ENCODE measurements around the gene MEF2B.
"Not testable (repeated sequence)": the region's sequence is repeated elsewhere in the genome, so short reads cannot be mapped to it uniquely, and the experiment has no call there.

The MEF2B gene

DNA sequence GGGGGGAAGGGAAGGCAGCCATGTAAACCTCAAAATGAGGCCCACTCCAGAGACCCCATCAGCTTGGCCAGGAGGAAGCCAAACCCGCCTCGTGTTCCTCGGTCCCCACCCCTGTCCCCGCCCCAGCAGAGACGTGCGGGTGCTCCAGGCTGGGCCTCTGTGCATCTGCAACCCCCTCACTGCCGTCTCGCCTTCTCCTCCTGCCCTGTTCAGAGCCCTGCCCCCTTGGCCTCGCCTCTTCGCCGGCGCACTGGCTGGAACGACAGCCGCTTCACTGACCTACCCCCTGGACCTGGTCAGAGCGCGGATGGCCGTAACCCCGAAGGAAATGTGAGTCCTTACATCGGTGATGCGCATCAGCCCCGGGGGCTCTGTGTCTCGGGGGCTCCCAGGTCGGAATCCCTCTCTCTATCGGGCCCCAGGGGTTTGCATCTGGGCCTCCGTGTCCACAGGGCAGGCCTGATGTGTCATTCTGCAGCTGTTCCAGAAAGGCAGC lies 64.0 kb downstream of the MEF2B start:
- no peak for DNase-seq (ENCODE audit: low read depth)
- TF ChIP-seq, protein P1, sequence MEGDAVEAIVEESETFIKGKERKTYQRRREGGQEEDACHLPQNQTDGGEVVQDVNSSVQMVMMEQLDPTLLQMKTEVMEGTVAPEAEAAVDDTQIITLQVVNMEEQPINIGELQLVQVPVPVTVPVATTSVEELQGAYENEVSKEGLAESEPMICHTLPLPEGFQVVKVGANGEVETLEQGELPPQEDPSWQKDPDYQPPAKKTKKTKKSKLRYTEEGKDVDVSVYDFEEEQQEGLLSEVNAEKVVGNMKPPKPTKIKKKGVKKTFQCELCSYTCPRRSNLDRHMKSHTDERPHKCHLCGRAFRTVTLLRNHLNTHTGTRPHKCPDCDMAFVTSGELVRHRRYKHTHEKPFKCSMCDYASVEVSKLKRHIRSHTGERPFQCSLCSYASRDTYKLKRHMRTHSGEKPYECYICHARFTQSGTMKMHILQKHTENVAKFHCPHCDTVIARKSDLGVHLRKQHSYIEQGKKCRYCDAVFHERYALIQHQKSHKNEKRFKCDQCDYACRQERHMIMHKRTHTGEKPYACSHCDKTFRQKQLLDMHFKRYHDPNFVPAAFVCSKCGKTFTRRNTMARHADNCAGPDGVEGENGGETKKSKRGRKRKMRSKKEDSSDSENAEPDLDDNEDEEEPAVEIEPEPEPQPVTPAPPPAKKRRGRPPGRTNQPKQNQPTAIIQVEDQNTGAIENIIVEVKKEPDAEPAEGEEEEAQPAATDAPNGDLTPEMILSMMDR (IDR thresholded peaks at IDR 0.05; ENCODE audit: insufficient read depth, low read depth, low read length, missing control alignments) = no peak
- peak overlapping the region; percentile 51 for H3K4me3 ChIP-seq (ENCODE audit: low read length)

DNA sequence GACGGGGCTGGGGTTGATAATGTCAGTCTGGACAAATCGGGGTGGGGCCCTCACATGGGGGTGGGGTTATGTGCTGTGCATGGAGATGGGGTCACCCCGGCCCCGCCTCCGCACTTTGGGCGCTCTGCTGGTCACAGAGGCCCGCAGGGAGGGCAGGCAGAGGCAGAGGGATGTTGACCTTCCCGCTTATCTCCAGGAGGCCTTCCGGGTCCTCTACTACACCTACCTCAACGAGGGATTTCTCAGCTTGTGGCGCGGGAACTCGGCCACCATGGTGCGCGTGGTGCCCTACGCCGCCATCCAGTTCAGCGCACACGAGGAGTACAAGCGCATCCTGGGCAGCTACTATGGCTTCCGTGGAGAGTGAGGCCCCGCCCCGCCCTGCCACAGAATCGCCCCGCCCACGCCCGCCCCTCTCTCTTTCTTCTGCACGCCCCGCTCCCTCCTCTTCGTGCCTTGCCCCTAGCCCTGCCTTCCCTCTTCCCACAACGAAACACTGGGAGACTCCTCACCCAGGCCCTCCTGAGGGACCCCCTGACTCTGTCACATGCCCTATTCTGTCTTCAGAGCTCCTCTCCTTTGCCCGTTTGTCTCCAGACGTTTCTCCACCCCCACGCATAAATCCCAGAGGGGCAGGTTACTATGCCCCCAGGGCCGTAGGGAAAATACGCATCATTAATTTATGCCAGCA lies 64.6 kb downstream of the MEF2B start:
- H3K4me3 ChIP-seq (ENCODE audit: low read length) = peak overlapping the region; percentile 51
- TF ChIP-seq, protein P1 (IDR thresholded peaks at IDR 0.05; ENCODE audit: insufficient read depth, low read depth, low read length, missing control alignments) = no peak
- peak; percentile 65 for DNase-seq (ENCODE audit: low read depth)

DNA sequence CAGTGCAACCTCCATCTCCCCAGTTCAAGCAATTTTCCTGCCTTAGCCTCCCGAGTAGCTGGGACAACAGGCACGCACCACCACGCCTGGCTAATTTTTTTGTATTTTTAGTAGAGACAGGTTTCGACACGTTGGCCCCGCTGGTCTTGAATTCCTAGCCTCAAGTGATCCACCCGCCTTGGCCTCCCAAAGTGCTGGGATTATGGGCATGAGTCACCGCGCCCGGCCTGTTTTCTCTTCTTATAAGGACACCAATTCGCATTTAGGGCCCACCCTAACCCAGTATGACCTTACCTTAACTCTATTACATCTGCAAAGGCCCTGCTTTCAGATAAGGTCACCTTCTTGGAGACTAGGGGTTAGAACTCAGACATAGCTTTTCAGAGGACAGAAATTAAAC lies 66.9 kb downstream of the MEF2B start:
- TF ChIP-seq, protein P1 (IDR thresholded peaks at IDR 0.05; ENCODE audit: insufficient read depth, low read depth, low read length, missing control alignments) = no peak

DNA sequence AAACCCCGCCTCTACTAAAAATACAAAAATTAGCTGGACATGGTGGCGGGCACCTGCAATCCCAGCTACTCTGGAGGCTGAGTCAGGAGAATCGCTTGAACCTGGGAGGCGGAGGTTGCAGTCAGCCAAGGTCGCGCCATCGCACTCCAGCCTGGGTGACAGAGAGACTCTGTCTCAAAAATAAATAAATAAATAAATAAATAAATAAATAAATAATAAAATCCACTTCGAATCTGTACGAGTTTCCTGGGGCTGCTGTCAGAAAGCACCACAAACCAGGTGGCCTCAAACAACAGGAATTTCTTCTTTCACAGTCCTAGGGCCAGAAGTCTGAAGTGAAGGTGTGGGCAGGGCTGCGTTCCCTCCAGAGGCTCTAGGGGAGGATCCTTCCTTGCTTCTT lies 67.5 kb downstream of the MEF2B start:
- not testable (repeated sequence) for DNase-seq (ENCODE audit: low read depth); H3K4me3 ChIP-seq (ENCODE audit: low read length)

More for the DNA sequence above, 66.9 kb downstream of the MEF2B start:
- H3K4me3 ChIP-seq (ENCODE audit: low read length) = no peak overlapping the region
- DNase-seq (ENCODE audit: low read depth) = peak; percentile 64

DNA sequence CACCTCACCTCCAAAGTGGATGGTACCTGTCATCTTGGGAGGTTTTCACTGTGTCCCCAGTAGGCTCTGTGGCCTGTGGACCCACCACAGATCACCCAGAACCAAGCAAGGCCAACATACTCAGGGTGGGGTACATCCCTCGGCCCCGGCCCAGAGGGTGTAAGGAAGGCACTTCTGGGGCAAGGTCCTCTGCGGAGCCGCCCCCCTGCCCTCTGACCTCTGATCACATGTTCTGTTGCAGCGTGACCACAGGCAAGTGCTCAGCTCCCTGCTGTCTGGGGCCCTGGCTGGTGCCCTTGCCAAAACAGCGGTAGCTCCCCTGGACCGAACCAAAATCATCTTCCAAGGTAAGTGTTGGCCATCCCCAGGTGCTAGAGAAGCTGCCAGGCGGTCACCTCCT lies 68.5 kb downstream of the MEF2B start:
- DNase-seq (ENCODE audit: low read depth) = no peak
- no peak overlapping the region for H3K4me3 ChIP-seq (ENCODE audit: low read length)
- TF ChIP-seq, protein P1 (IDR thresholded peaks at IDR 0.05; ENCODE audit: insufficient read depth, low read depth, low read length, missing control alignments) = no peak

DNA sequence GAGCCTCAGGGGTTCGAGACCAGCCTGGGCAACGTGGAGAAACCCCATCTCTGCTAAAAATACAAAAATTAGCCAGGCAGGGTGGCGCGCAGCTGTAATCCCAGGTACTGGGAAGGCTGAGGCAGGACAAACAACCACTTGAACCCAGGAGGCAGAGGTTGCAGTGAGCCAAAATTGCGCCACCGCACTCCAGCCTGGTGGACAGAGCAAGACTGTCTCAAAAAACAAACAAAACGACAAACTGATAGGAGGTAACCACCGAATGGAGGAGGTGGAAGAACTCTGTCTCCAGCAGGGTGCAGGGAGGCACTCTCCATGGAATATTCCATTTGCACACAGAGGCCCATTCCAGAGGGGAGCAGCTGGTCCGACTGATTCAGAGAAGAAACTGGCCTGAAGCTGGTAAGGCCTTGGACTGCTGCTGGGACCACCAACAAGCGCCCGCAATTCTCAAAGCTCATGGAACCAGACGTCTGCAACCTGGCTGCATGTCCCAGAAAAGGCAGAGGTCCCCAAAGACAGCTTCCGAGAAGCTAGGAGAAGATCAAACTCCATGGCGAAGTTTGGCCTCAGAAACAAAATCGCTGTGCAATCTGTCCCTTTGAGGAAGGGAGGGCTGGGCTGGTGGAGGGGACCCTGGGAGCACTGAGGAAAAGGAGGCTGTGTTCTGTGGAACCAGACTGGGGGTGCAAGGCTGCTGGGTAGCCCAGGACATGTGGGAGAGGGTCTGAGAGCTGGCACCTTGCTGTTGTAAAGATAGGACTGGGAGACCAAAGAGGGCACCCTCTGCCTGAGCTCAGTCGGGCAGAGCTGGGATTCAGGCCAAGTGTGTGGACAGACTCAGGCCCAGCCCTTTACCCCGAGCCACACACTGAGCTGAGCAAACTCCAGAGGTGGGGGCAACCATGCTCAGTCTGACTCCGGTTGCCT lies 71.1 kb downstream of the MEF2B start:
- TF ChIP-seq, protein P1 (IDR thresholded peaks at IDR 0.05; ENCODE audit: insufficient read depth, low read depth, low read length, missing control alignments) = no peak
- DNase-seq (ENCODE audit: low read depth) = no peak
- H3K4me3 ChIP-seq (ENCODE audit: low read length) = no peak overlapping the region

DNA sequence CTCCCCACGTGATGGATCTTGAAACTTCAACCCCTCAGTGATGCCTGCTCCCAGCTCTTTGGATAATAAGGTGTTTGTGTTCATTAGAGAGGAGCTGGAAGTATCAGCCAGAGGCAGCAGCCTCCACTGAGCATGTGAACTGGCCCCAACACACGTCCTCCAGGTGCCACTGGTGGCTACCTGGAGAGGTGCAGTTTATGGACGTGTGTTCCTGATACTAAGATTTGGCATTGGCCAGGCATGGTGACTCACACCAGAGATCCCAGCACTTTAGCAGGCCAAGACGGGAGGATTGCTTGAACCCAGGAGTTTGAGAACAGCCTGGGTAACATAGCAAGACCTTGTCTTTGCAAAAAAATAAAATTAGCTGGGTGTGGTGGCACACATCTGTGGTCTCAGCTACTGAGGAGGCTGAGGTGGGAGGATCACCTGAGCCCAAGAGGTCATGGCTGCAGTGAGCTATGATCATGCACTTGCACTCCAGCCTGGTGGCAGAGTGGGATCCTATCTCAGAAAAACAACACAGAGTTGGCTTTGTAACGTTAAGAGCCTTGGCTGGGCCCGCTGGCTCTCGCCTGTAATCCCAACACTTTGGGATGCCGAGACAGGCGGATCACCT lies 71.9 kb downstream of the MEF2B start:
- TF ChIP-seq, protein P1 (IDR thresholded peaks at IDR 0.05; ENCODE audit: insufficient read depth, low read depth, low read length, missing control alignments) = no peak
- no peak overlapping the region for H3K4me3 ChIP-seq (ENCODE audit: low read length)
- DNase-seq (ENCODE audit: low read depth) = peak; percentile 10

Measured in epithelial cell of esophagus (primary cell).